Memory B cell (primary cell): Measurements from ENCODE around the gene DMWD.

ENCODE experiments used
- ATAC-seq: fragments of 150-1000 bp; cut with Tn5 transposase; 2 replicates; pipeline ENCODE4 v1.10.0; 2021; ENCODE audit warnings: low read depth, mild to moderate bottlenecking, moderate library complexity
- DNase-seq, 2 donors: peaks; one replicate each; pipeline ENCODE4 v3.0.0; 2022; ENCODE audit warnings: low spot score in 2 of 2
- H3K27ac Mint-ChIP-seq: one replicate; pipeline ENCODE4 v1.8.0; 2022; ENCODE audit warnings: mild to moderate bottlenecking, moderate library complexity, mixed read lengths
- H3K27me3 Mint-ChIP-seq: one replicate; pipeline ENCODE4 v1.8.0; 2022; ENCODE audit warnings: mixed read lengths
- H3K36me3 Mint-ChIP-seq: one replicate; pipeline ENCODE4 v1.8.0; 2022; ENCODE audit warnings: mild to moderate bottlenecking, mixed read lengths
- H3K4me1 Mint-ChIP-seq: one replicate; pipeline ENCODE4 v1.8.0; 2022; ENCODE audit warnings: mixed read lengths
- H3K4me3 Mint-ChIP-seq: one replicate; pipeline ENCODE4 v1.8.0; 2022; ENCODE audit warnings: mild to moderate bottlenecking, moderate library complexity, mixed read lengths
- H3K9me3 Mint-ChIP-seq: one replicate; pipeline ENCODE4 v1.8.0; 2022; ENCODE audit warnings: mixed read lengths

The DMWD gene

GRCh38 chr19:45746866-45747265 is 45.8 kb downstream of the DMWD start:
- no peaks in the 10 kb centered on the region for H3K9me3 Mint-ChIP-seq
- H3K4me1 Mint-ChIP-seq = no peaks in the 10 kb centered on the region
- H3K36me3 Mint-ChIP-seq = peaks cover 2% of the 10 kb centered on the region
- peaks cover 16% of the 10 kb centered on the region for H3K27me3 Mint-ChIP-seq
- ATAC-seq (no peak), DNase-seq (no peak)
- H3K4me3 Mint-ChIP-seq = no peak overlapping the region
- no peak overlapping the region for H3K27ac Mint-ChIP-seq

GRCh38 chr19:45745606-45746005 is 47.0 kb downstream of the DMWD start:
- H3K36me3 Mint-ChIP-seq = peaks cover 2% of the 10 kb centered on the region
- peaks cover 13% of the 10 kb centered on the region for H3K27me3 Mint-ChIP-seq
- H3K4me3 Mint-ChIP-seq = no peak overlapping the region
- no peak overlapping the region for H3K27ac Mint-ChIP-seq
- H3K4me1 Mint-ChIP-seq = no peaks in the 10 kb centered on the region
- no peaks in the 10 kb centered on the region for H3K9me3 Mint-ChIP-seq
- no peak for DNase-seq
- ATAC-seq = no peak

GRCh38 chr19:45742969-45743368 is 49.7 kb downstream of the DMWD start:
- Mint-ChIP-seq H3K27me3 (peaks cover 13% of the 10 kb centered on the region), H3K9me3 (no peaks in the 10 kb centered on the region), H3K36me3 (peaks cover 2% of the 10 kb centered on the region)

GRCh38 chr19:45739498-45740439 is 52.9 kb downstream of the DMWD start:
- no peaks in the 10 kb centered on the region for H3K4me1 Mint-ChIP-seq
- H3K4me3 Mint-ChIP-seq = no peak overlapping the region
- ATAC-seq (no peak), DNase-seq (no peak)
- peaks cover 2% of the 10 kb centered on the region for H3K27me3 Mint-ChIP-seq
- no peaks in the 10 kb centered on the region for H3K9me3 Mint-ChIP-seq
- H3K27ac Mint-ChIP-seq = no peak overlapping the region
- H3K36me3 Mint-ChIP-seq = no peaks in the 10 kb centered on the region

More at GRCh38 chr19:45742969-45743368, 49.7 kb downstream of the DMWD start:
- Mint-ChIP-seq H3K4me1 (no peaks in the 10 kb centered on the region), H3K27ac (no peak overlapping the region), H3K4me3 (no peak overlapping the region)
- DNase-seq = no peak
- ATAC-seq = no peak

GRCh38 chr19:45733160-45733810 is 59.4 kb downstream of the DMWD start, which contains the start of gene MEIOSIN:
MEIOSIN (plus strand) TSS chr19:45733439; CDS start chr19:45735377, 1,938 bp downstream.
- Mint-ChIP-seq H3K4me1 (peaks cover 14% of the 10 kb centered on the region), H3K9me3 (no peaks in the 10 kb centered on the region), H3K4me3 (no peak within 1 kb of the TSS), H3K27ac (no peak within 1 kb of the TSS), H3K36me3 (no peaks in the 10 kb centered on the region), H3K27me3 (no peaks in the 10 kb centered on the region)
- DNase-seq = no peak
- ATAC-seq = no peak
